Calu3 (cell line): Measurements from ENCODE around the gene GFRA4. TPM values are rescaled to one million over a fixed set of nuclear protein-coding genes. Genes with fewer than 3 reads are reported as not detected.

Experiments
- BruUV-seq: library from RNA; stranded (reverse); fragments of 400-500 nt; replicated peaks from 2 replicates; lab custom pipeline; 2021; lab: Mats Ljungman, UMichigan
- CTCF ChIA-PET: fragments of 300-600 bp; sonication (Branson Sonifier 250); formaldehyde crosslinking; loops from one replicate; lab custom pipeline; 2022; ENCODE audit warnings: antibody characterized with exemption; lab: Charles Lee
- DNase-seq: peaks from one replicate; pipeline ENCODE4 v3.0.0; 2022
- H3K27ac Mint-ChIP-seq: one replicate; pipeline ENCODE4 v1.8.0; 2022; ENCODE audit warnings: mixed read lengths; ENCODE audit not compliant: unreplicated experiment
- H3K27me3 Mint-ChIP-seq: one replicate; pipeline ENCODE4 v1.8.0; 2022; ENCODE audit warnings: mixed read lengths; ENCODE audit not compliant: unreplicated experiment
- H3K36me3 Mint-ChIP-seq: one replicate; pipeline ENCODE4 v1.8.0; 2022; ENCODE audit warnings: mild to moderate bottlenecking, moderate library complexity, mixed read lengths; ENCODE audit not compliant: insufficient read depth, unreplicated experiment
- H3K4me1 Mint-ChIP-seq: one replicate; pipeline ENCODE4 v1.8.0; 2022; ENCODE audit warnings: mild to moderate bottlenecking, low read depth, mixed read lengths; ENCODE audit not compliant: unreplicated experiment
- H3K4me3 Mint-ChIP-seq: one replicate; pipeline ENCODE4 v1.8.0; 2022; ENCODE audit warnings: mild to moderate bottlenecking, low read depth, moderate library complexity, mixed read lengths; ENCODE audit not compliant: unreplicated experiment
- H3K9me3 Mint-ChIP-seq: one replicate; pipeline ENCODE4 v1.8.0; 2022; ENCODE audit warnings: low read depth, mixed read lengths; ENCODE audit not compliant: unreplicated experiment
- intact Hi-C: fragments of 100-400 bp; cut with micrococcal nuclease; formaldehyde crosslinking; loops from one replicate; pipeline ENCODE4 v1.10.0; 2022; ENCODE audit not compliant: unreplicated experiment
- total RNA-seq: library from RNA; stranded (reverse); gene quantifications from 2 replicates; pipeline ENCODE4 v1.2.3, GENCODE V29; 2022
- TF ChIP-seq, protein P1 (sequence below): fragments of 200-600 bp; IDR thresholded peaks from one replicate; pipeline ENCODE4 v1.8.0; 2022; ENCODE audit warnings: antibody characterized with exemption; ENCODE audit not compliant: unreplicated experiment

The GFRA4 gene
- total RNA-seq, 1 experiment from 2014 or later, result not detected

DNA sequence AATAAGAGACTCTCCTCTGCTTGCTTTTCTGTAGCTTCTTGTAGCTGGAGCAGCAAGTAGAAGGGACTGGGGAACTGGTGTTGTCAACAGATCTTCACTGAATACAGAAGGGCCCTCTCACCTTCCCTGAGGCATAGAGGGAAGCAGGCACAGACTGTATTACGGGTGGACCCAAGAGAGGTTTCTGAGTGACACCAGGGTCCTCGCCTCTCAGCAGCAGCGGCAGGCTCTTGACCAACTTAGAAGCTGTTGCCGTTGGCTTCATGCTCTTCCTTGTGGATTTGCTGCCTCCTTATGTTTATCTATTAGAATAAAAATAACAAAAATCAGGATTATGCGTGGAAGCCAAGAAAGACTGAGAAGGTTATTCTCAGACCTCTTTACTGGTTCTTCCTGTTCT is 31.7 kb downstream of the GFRA4 start:
- Mint-ChIP-seq H3K27ac (no peak overlapping the region), H3K9me3 (no peaks in the 10 kb centered on the region), H3K4me3 (no peak overlapping the region), H3K27me3 (no peaks in the 10 kb centered on the region), H3K36me3 (no peaks in the 10 kb centered on the region), H3K4me1 (no peaks in the 10 kb centered on the region)
- no TSS peak for BruUV-seq
- no peak for DNase-seq
- intact Hi-C loops, result no loop called here
- CTCF ChIA-PET, result no interaction called here
- TF ChIP-seq, protein P1, sequence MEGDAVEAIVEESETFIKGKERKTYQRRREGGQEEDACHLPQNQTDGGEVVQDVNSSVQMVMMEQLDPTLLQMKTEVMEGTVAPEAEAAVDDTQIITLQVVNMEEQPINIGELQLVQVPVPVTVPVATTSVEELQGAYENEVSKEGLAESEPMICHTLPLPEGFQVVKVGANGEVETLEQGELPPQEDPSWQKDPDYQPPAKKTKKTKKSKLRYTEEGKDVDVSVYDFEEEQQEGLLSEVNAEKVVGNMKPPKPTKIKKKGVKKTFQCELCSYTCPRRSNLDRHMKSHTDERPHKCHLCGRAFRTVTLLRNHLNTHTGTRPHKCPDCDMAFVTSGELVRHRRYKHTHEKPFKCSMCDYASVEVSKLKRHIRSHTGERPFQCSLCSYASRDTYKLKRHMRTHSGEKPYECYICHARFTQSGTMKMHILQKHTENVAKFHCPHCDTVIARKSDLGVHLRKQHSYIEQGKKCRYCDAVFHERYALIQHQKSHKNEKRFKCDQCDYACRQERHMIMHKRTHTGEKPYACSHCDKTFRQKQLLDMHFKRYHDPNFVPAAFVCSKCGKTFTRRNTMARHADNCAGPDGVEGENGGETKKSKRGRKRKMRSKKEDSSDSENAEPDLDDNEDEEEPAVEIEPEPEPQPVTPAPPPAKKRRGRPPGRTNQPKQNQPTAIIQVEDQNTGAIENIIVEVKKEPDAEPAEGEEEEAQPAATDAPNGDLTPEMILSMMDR, result no peak

DNA sequence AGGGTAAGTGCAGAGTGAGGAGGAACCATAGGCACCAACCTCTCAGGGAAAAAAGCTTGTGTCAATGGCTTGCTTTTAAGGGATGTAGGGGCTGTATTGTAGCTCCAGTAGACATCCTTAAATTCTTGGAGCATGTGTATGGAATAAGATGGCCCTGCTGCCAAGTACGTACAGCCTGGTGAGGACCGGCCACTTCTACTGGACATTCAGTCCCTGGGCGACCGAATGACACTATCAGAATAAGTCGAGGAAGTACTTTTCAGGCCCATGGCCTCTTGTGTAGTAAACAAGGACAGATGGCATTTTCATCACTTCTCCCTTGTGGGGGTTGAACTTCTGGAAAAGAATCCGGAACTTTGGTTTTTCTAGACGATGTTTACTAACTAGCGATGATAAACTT is 32.8 kb downstream of the GFRA4 start:
- Mint-ChIP-seq H3K4me1 (no peaks in the 10 kb centered on the region), H3K27me3 (no peaks in the 10 kb centered on the region), H3K9me3 (no peaks in the 10 kb centered on the region), H3K36me3 (peaks cover 4% of the 10 kb centered on the region), H3K27ac (no peak overlapping the region), H3K4me3 (no peak overlapping the region)
- CTCF ChIA-PET, result interaction anchor here (0.6 kb wide), 1 partner anchor 61 kb away, joined by 3 read pairs; no protein-coding TSS in a partner anchor
- intact Hi-C loops, result no loop called here
- TF ChIP-seq, protein P1, result no peak
- no TSS peak for BruUV-seq
- no peak for DNase-seq

DNA sequence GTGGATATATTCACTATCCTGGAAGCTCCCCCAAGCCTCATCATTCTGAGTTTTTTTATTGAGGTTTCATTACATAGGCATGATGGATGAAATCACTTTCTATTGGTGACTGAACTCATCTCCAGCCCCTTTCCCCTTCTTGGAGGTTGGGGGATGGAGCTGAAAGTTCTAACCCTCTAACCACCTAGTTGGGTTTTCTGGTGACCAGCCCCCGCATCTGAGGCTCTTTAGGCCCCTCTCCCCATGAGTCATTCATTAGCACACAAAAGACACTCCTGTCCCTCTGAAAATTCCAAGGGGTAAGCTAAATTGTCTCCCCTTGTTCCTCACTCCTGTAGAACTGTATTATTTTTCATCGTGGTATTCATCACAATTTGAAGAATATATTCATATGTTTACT is 33.3 kb downstream of the GFRA4 start:
- CTCF ChIA-PET, result interaction anchor here (0.6 kb wide), 1 partner anchor 79 kb away, joined by 4 read pairs; no protein-coding TSS in a partner anchor
- Mint-ChIP-seq H3K36me3 (peaks cover 4% of the 10 kb centered on the region), H3K27me3 (no peaks in the 10 kb centered on the region), H3K4me1 (no peaks in the 10 kb centered on the region), H3K4me3 (no peak overlapping the region), H3K27ac (no peak overlapping the region), H3K9me3 (no peaks in the 10 kb centered on the region)
- intact Hi-C loops, result no loop called here
- no TSS peak for BruUV-seq
- DNase-seq, result no peak
- TF ChIP-seq, protein P1, result no peak

DNA sequence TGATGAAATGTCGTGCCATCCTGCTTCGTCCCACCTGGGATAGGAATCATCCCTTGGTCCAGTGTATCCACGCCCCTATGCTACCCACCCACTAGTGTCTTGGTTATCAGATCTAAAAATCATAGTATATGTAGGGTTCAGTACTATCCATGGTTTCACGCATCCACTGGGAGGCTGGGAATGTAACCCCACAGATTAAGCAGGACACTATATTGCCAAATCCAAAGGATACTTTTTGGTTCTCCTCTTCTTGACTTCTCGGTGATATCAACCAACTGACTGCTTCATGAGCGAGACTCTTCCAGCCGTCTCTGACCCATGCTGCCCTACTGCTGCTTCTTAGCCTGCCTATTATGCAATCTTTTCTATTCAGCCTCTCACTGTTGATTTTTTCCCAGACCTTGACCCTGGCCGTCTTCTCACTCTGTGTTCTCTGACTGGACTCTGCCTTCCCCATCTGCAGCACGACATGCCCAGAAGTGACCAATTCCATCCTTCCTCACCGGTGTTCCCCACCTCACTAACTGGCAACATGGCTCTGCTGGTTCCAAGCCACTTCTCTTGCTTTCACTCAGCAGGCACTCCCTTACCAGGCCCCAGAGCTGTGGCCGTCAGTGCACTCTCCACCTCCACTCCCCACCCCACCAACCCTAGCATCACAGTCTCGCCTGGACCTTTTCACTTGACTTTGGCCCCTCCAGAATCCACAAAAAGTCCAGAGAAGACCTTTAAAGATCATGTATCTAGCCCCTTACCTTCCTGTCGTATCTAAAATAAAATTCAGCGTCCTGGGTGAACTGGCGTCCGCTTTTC is 34.5 kb downstream of the GFRA4 start:
- DNase-seq, result no peak
- TF ChIP-seq, protein P1, result no peak
- H3K36me3 Mint-ChIP-seq, result peaks cover 4% of the 10 kb centered on the region
- no peak overlapping the region for H3K27ac Mint-ChIP-seq
- H3K4me3 Mint-ChIP-seq, result no peak overlapping the region
- intact Hi-C loops, result no loop called here
- BruUV-seq, result no TSS peak
- CTCF ChIA-PET, result no interaction called here
- no peaks in the 10 kb centered on the region for H3K27me3 Mint-ChIP-seq
- H3K9me3 Mint-ChIP-seq, result no peaks in the 10 kb centered on the region
- no peaks in the 10 kb centered on the region for H3K4me1 Mint-ChIP-seq
